Ureter (tissue), 1 donor: ENCODE data around the gene KCTD2. TPM values are rescaled to one million over a fixed set of nuclear protein-coding genes. Genes with fewer than 3 reads are reported as not detected.
"Not testable (repeated sequence)": the region's sequence is repeated elsewhere in the genome, so short reads cannot be mapped to it uniquely, and the experiment has no call there.

ENCODE experiments used
- DNase-seq: peaks from one replicate; pipeline ENCODE4 v3.0.0-alpha.2; 2020; ENCODE audit warnings: low spot score
- total RNA-seq: library from RNA; stranded (reverse); gene quantifications from one replicate; pipeline ENCODE4 v1.2.4, GENCODE V29; 2023
- donor health status: DM: yes; HTN: yes; CAD: no.

KCTD2 gene
- total RNA-seq, 1 donor from 2014 or later, result 25.3 TPM

DNA sequence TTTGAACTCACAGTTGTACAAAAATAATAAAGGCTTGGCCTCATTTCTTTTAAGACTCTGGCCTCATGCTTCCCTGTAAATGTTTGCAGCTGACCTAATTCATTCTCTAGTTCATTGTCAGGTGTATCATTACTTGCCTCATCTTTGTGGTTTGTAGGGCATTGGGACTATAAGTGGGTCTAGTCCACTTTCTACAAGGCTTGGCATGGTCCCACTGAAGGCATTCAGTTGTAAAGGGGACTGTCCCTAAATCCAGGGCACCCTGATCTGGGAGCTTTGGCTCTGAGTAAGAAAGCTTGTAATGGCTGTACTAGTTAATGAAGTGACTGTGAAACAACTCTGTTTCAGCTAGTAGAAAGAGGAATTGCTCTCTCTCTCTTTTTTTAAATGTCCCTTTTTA lies 2.7 kb downstream of the KCTD2 start:
- no peak for DNase-seq

DNA sequence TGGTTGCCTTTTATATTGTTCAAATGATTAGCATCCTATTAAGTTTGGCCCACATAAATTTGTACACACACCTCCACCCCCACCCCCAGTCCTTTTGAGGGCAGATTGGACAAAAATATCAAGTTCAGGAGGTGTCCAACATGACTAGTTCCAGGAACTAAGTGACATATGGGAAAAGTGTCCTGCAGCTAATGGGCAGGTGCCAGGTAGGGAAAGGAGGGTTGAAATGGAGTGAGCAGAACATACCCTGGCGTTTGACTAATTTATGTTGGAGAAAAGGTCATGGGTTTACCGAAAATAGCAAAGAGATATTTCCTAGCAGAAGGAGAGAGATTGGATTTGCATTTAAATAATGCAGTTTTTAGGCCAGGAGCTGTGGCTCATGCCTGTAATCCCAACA lies 4.9 kb downstream of the KCTD2 start:
- no peak for DNase-seq

GRCh38 chr17:75059369-75060345 lies 12.6 kb downstream of the KCTD2 start:
- no peak for DNase-seq

DNA sequence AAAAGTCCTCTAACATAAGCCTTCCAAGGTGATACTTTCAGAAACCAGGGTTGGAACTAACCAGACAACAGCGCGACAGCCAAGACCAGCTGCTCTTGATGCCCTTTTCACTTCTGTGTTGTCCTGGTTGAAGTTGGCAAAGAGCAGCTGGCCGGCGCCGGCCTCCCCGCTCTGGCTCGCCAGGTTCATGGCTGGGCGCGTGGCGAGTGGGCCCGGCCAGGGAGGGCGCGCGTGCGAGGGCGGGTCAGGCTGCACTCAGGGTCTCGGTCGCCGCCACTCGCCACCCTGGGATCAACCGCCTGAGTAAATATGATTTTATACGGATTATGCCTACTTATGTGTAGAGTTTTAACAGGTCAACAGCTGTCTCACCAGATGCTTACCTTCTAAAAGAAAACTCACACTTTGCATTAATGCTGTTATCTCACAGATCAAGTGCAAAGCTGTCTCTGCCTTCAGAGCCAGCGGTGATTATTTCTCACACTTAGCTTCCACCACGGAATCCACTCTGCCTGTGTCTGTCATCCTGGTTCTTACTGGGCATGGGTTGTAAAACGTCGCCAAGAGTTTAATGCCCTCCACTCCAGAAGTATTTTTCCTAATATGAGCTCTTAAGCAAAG lies 13.5 kb downstream of the KCTD2 start:
- no peak for DNase-seq

GRCh38 chr17:75061055-75061438 lies 14.0 kb downstream of the KCTD2 start:
- no peak for DNase-seq

DNA sequence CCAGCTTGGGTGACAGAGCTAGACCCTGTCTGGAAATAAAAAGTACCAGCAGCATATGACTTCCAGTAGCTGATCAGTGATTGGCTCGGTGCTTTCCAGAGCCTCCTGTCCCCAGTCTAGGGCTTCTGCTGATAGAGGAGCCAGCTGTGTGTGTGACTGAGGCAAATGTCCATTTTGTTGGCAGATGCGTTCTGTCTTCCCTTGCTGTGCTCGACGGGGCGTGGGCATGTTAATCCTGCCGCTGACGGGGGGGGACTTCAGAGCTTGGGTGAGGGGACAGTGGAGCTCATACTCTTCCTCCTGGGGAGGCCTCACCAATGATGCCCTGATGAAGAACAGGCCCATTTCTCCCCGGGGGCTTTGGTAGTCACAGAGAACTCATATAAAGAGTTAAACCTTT lies 14.6 kb downstream of the KCTD2 start:
- no peak for DNase-seq

DNA sequence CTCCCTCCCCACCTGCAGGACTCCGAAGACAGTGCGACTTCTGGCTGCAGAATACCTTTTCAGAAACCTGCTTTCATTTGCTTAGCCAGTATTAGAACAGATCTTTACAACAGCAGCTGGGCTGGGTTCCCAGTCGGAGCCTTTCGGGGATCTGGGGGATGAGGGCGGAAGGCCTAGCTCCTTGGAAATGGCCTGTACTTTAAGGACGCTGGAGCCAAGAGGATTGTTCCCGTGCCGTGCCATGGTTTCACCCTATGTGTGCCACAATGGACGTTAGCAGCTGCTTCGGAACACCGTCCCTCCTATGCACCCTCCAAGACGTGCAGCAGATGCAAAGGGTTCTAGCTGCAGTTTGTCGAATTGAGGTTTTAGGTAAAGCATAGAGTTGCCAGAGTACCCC lies 16.2 kb downstream of the KCTD2 start:
- no peak for DNase-seq

DNA sequence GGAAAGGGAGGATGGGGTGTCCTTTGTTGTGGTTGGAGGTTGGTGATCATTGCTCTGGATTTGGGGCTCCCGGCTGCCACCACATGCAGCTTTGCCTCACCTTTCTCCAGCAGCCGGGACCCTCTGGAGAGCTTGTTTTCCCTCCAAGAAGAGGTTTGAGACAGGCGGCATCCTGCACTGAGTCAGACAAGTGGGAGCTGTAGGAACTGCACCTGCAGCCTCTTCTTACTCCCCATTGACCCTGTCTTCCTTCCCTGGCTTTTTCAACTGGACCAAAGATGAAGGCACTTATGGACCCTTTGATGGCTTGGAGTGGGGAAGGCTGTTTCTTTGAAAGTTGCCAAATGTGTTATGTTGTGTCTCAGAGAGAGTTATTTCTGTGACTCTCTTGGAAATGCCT lies 16.6 kb downstream of the KCTD2 start:
- no peak for DNase-seq

DNA sequence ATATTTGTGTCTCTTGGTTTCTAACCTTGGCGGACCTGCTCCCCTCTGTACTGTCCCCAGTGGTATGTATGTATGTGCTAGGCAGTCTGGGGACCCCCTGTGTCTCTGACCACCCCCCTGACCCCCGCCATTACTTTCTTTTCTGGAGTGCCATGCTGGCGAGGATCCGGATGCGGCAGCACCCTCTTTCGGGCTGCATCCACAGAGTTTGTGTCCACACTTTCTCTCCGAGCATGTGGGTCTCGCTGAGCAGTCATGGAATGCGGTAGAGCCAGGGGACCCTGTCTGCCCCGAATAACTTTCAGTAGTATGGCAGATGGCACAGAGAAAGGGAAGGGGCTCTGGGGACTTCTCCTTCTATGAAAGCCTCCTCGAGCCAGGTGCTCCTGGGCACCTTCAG lies 17.0 kb downstream of the KCTD2 start:
- no peak for DNase-seq

DNA sequence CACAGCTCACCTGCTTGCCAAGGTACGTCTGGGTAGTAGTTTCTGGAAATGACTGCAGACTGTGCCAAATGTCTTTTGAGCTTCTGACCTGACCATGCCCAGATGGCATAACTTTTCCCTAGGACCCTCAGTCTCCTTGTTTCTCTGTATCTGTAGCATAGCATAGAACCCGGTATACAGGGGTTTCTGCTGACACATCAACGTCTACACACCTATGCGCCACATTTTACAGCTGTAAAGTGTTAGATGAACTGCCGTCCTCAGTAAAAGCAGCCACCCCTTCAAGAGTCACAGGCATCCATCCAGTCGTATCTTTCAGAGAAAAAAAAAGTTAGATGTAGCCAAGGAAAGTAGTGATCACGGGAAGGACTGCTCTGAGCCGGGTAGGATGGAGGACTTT lies 17.4 kb downstream of the KCTD2 start:
- no peak for DNase-seq

- no peak for DNase-seq
Observed at GRCh38 chr17:75064867-75065561, 18.0 kb downstream of the KCTD2 start.

- no peak for DNase-seq
Observed at GRCh38 chr17:75065562-75066151, 18.6 kb downstream of the KCTD2 start.

GRCh38 chr17:75067856-75068255 lies 20.8 kb downstream of the KCTD2 start:
- no peak for DNase-seq

DNA sequence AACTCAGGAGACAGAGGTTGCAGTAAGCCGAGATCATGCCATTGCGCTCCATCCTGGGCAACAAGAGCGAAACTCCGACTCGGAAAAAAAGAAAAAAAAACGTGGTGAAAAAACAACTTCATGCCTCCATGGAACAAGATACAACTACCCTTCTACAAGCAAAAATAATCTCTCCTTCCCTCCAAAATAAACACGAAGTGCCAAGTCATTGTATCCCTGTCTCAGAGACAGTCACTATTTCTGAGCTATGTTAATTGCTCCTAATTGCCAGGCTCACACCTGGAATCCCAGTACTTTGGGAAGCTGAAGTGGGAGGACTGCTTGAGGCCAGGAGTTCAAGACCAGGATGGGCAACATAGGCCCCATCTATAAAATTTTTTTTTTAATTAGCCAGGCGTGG lies 21.7 kb downstream of the KCTD2 start:
- no peak for DNase-seq

DNA sequence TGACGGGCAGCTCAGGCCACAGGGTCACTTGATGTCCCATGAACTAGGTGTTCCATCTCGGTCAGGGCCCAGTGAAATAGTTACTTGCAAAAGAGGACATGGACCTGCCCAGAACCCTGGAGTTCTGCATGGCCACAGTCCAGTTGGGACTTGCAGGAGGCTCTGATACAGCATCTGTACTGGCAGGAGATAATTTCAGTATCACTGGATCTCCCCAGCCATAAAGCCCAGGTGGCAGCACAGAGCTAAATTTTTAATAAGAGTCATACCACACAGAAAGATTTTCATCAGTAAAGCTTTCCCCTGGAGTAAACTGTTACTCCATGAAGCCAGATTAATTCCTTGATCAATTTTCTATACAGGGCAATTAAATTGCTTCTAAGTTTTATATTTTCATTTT lies 22.8 kb downstream of the KCTD2 start:
- no peak for DNase-seq

DNA sequence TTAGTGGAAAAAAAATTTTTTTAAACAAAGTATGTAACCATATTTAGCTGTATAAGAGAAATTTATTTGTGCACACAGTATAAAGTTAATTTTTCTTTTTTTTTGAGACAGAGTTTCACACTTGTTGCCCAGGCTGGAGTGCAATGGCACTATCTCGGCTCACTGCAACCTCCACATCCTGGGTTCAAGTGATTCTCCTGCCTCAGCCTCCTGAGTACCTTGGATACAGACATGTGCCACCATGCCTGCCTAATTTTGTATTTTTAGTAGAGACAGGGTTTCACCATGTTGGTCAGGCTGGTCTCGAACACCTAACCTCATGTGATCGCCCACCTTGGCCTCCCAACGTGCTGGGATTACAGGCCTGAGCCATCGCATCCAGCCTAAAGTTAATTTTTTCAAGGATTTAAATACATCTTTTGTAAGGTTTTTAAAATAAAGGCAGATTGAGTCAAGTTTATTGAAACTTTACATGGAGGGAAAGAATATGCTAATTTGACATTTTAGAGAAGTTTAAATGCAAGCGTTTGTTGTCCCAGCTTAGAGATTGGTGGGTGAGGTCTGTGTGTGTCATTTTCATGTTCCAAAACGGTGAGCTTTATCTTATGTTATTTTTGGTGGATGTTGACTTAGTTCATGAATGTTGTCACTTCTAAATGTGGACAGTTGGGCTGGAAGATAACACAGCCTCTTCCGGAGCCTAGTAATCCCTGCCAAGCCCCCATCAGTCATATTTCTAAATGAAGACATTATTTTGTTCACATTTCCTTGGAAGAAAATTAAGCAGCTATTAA lies 24.6 kb downstream of the KCTD2 start:
- not testable (repeated sequence) for DNase-seq

- DNase-seq, result not testable (repeated sequence)
Observed at GRCh38 chr17:75072909-75073308, 25.9 kb downstream of the KCTD2 start.

DNA sequence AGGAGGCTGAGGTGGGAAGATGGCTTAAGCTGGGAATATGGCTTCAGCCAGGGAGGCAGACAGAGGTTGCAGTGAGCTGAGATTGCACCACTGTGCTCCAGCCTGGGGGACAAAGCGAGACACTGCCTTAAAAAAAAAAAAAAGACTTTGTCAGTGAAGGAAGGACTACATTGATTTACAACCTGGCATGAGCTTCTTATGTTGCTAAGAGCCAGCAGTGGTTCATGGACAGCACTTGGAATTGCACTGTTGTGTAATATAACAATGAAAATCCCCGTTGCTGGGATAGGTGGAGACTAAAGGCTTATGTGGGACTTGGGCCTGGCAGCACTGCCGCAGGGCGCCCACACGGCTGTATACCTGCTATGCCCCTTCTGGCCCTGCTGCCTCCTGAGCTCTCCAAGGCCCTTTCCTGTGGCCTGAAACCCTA lies 26.6 kb downstream of the KCTD2 start:
- no peak for DNase-seq

GRCh38 chr17:75074532-75074931 lies 27.5 kb downstream of the KCTD2 start:
- DNase-seq, result no peak

DNA sequence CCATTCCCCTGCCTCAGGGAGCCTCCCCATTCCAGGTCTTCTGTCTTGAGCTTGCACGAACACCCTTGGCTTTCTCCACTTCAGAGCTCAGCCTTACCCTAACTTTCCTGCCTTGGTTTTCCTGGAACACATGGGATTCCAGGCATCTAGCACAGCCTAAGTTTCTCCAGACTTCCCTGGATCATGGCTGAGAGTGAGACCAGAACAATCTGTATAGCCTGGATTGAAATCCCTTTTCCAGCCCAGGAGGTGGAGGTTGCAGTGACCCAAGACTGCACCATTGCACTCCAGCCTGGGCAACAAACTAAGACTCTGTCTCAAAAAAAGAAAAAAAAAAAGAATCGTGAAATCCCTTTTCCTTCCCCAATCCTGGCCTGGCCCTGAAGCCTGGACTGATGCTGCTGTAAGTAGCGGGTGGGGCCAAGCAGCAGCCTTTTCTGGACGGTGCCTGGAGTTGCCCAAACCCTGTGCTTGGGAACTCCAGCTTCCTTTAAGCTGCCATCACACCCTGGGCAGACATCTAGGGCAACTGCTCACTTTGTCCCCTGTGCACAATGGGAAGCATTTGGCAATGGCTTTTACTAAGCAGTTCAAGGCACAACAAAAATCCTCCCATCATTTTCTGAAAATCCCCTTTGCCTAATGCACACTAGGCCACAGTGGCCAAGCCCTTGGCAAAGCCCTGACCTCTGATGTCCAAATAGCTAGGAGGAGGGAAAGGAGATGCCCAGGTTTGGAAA lies 28.7 kb downstream of the KCTD2 start:
- DNase-seq, result no peak

GRCh38 chr17:75077072-75077495 lies 30.1 kb downstream of the KCTD2 start:
- DNase-seq, result no peak
